ENCODE measurements around the gene BBS9. TPM values are rescaled to one million over a fixed set of nuclear protein-coding genes. Genes with fewer than 3 reads are reported as not detected.

The BBS9 gene
- total RNA-seq, 1 donor = 33.3 TPM

DNA sequence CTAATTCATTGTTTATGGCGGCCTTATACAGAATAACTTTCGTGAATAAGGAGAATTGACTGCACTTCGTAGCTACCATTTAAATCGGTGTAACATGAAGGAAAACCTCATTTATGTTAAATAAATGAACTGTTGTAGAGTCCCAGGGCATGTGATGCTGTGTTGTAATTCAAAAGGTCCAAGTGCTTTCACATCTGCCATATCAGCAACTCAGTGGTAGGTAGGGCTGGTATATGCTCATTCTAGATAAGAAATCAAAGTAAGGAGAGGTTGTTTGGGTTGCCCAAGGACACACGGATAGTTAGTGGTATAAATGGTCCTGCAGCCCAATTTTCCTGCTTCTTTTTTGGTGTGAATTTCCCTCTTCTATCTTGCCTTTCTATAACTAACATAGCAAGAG is 15.8 kb downstream of the BBS9 start:
- no peak for DNase-seq (ENCODE audit: insufficient read length, low spot score, missing footprints)
- Histone ChIP-seq H3K4me3 (ENCODE audit: insufficient read depth, low read length) (no peak overlapping the region), H3K27me3 (ENCODE audit: insufficient read depth, low read length) (no peaks in the 10 kb centered on the region), H3K79me2 (ENCODE audit: insufficient read depth, low read length) (no peaks in the 10 kb centered on the region), H4K20me1 (ENCODE audit: insufficient read depth, low read length) (no peaks in the 10 kb centered on the region), H3K4me2 (ENCODE audit: insufficient read depth, low read length) (no peak overlapping the region), H3K27ac (ENCODE audit: low read depth, low read length) (no peak overlapping the region), H3K36me3 (ENCODE audit: insufficient read depth, low read length) (no peaks in the 10 kb centered on the region), H2AFZ (ENCODE audit: low read length) (no peak overlapping the region), H3K9me3 (ENCODE audit: low read depth, low read length) (no peaks in the 10 kb centered on the region), H3K4me1 (ENCODE audit: insufficient read depth, low read length) (no peaks in the 10 kb centered on the region)
- TF ChIP-seq, protein P1, sequence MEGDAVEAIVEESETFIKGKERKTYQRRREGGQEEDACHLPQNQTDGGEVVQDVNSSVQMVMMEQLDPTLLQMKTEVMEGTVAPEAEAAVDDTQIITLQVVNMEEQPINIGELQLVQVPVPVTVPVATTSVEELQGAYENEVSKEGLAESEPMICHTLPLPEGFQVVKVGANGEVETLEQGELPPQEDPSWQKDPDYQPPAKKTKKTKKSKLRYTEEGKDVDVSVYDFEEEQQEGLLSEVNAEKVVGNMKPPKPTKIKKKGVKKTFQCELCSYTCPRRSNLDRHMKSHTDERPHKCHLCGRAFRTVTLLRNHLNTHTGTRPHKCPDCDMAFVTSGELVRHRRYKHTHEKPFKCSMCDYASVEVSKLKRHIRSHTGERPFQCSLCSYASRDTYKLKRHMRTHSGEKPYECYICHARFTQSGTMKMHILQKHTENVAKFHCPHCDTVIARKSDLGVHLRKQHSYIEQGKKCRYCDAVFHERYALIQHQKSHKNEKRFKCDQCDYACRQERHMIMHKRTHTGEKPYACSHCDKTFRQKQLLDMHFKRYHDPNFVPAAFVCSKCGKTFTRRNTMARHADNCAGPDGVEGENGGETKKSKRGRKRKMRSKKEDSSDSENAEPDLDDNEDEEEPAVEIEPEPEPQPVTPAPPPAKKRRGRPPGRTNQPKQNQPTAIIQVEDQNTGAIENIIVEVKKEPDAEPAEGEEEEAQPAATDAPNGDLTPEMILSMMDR (IDR thresholded peaks at IDR 0.05; ENCODE audit: extremely low read depth, low read depth, low read length) = no peak

DNA sequence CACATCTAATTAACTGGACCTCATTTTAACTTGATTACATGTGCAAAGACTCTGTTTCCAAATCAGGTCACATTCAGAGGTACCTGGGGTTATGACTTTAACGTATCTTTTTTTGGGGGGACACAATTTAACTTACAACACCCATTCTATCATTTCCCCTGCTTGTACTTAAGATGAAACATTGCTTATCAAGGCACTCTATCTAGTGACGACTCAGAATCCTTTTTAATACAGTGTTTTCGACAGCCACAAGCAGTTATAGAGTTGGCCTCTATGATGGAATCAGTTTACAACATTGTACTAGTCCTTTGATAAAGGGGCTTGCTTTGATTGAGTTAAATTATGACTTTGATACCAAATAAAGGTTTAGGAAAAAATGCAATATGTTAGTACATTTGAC is 22.7 kb downstream of the BBS9 start:
- no peaks in the 10 kb centered on the region for H3K36me3 ChIP-seq (ENCODE audit: insufficient read depth, low read length)
- TF ChIP-seq, protein P1 (IDR thresholded peaks at IDR 0.05; ENCODE audit: extremely low read depth, low read depth, low read length) = no peak
- H3K4me1 ChIP-seq (ENCODE audit: insufficient read depth, low read length) = peaks cover 31% of the 10 kb centered on the region
- no peak for DNase-seq (ENCODE audit: insufficient read length, low spot score, missing footprints)
- no peak overlapping the region for H3K4me3 ChIP-seq (ENCODE audit: insufficient read depth, low read length)
- H3K9me3 ChIP-seq (ENCODE audit: low read depth, low read length) = no peaks in the 10 kb centered on the region
- H2AFZ ChIP-seq (ENCODE audit: low read length) = no peak overlapping the region
- H3K79me2 ChIP-seq (ENCODE audit: insufficient read depth, low read length) = no peaks in the 10 kb centered on the region
- no peaks in the 10 kb centered on the region for H3K27me3 ChIP-seq (ENCODE audit: insufficient read depth, low read length)
- no peak overlapping the region for H3K4me2 ChIP-seq (ENCODE audit: insufficient read depth, low read length)
- no peaks in the 10 kb centered on the region for H4K20me1 ChIP-seq (ENCODE audit: insufficient read depth, low read length)
- no peak overlapping the region for H3K27ac ChIP-seq (ENCODE audit: low read depth, low read length)

GRCh38 chr7:33155811-33156210 is 26.4 kb downstream of the BBS9 start:
- Histone ChIP-seq H3K79me2 (ENCODE audit: insufficient read depth, low read length) (no peaks in the 10 kb centered on the region), H3K27me3 (ENCODE audit: insufficient read depth, low read length) (no peaks in the 10 kb centered on the region), H2AFZ (ENCODE audit: low read length) (no peak overlapping the region), H4K20me1 (ENCODE audit: insufficient read depth, low read length) (no peaks in the 10 kb centered on the region), H3K4me1 (ENCODE audit: insufficient read depth, low read length) (peaks cover 37% of the 10 kb centered on the region), H3K4me2 (ENCODE audit: insufficient read depth, low read length) (no peak overlapping the region), H3K36me3 (ENCODE audit: insufficient read depth, low read length) (no peaks in the 10 kb centered on the region), H3K9me3 (ENCODE audit: low read depth, low read length) (no peaks in the 10 kb centered on the region), H3K27ac (ENCODE audit: low read depth, low read length) (no peak overlapping the region), H3K4me3 (ENCODE audit: insufficient read depth, low read length) (no peak overlapping the region)
- no peak for DNase-seq (ENCODE audit: insufficient read length, low spot score, missing footprints)
- TF ChIP-seq, protein P1 (IDR thresholded peaks at IDR 0.05; ENCODE audit: extremely low read depth, low read depth, low read length) = no peak

DNA sequence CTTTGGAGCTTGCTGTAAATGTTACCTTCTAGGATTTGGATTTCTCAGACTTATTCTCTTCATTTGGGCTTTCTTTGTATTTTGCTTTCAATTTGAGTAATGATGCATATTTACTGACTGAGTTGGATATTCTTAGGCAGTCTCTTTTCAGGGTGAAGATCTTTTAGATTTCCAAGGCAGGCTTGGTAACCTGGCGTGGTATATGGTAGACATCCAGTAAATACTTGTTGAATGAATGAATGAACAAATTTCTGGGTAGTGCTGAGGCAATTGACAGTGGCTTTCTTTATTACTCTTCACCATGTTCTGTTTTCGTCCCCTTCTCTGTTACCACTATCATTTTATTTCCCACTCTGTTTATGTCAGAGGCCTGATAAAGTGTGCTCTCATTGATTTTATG is 27.1 kb downstream of the BBS9 start:
- DNase-seq (ENCODE audit: insufficient read length, low spot score, missing footprints) = no peak
- no peak overlapping the region for H3K27ac ChIP-seq (ENCODE audit: low read depth, low read length)
- H2AFZ ChIP-seq (ENCODE audit: low read length) = no peak overlapping the region
- no peaks in the 10 kb centered on the region for H3K9me3 ChIP-seq (ENCODE audit: low read depth, low read length)
- H3K4me1 ChIP-seq (ENCODE audit: insufficient read depth, low read length) = peaks cover 37% of the 10 kb centered on the region
- H4K20me1 ChIP-seq (ENCODE audit: insufficient read depth, low read length) = no peaks in the 10 kb centered on the region
- TF ChIP-seq, protein P1 (IDR thresholded peaks at IDR 0.05; ENCODE audit: extremely low read depth, low read depth, low read length) = no peak
- no peaks in the 10 kb centered on the region for H3K36me3 ChIP-seq (ENCODE audit: insufficient read depth, low read length)
- H3K4me2 ChIP-seq (ENCODE audit: insufficient read depth, low read length) = peak overlapping the region; percentile 4
- no peak overlapping the region for H3K4me3 ChIP-seq (ENCODE audit: insufficient read depth, low read length)
- no peaks in the 10 kb centered on the region for H3K79me2 ChIP-seq (ENCODE audit: insufficient read depth, low read length)
- no peaks in the 10 kb centered on the region for H3K27me3 ChIP-seq (ENCODE audit: insufficient read depth, low read length)
